Upper lobe of left lung (tissue), 6 donors: ENCODE results near the gene AFAP1L2. TPM values are rescaled to one million over a fixed set of nuclear protein-coding genes. Genes with fewer than 3 reads are reported as not detected.

ENCODE experiments used
- ATAC-seq, 2 donors: fragments of 200-7000 bp; cut with Tn5 transposase; one replicate each; pipeline ENCODE4 v1.9.1; 2022; ENCODE audit warnings: mild to moderate bottlenecking in 2 of 2, moderate library complexity in 2 of 2; ENCODE audit not compliant: low FRiP score in 2 of 2
- DNase-seq, 2 donors: peaks; one replicate each; pipeline ENCODE4 v3.0.0-alpha.2; 2019 to 2020
- H3K27ac ChIP-seq, 4 donors: fragments of 200-600 bp; sonication (generic); one replicate each; pipeline ENCODE4 v1.5.1; 2016 to 2019
- H3K27me3 ChIP-seq, 4 donors: fragments of 200-600 bp; sonication (generic); one replicate each; pipeline ENCODE4 v1.5.1; 2017 to 2019
- H3K36me3 ChIP-seq, 4 donors: fragments of 200-600 bp; sonication (generic); one replicate each; pipeline ENCODE4 v1.5.1; 2016 to 2019
- H3K4me1 ChIP-seq, 4 donors: fragments of 200-600 bp; sonication (generic); one replicate each; pipeline ENCODE4 v1.5.1; 2018 to 2019
- H3K4me3 ChIP-seq, 4 donors: fragments of 200-600 bp; sonication (generic); one replicate each; pipeline ENCODE4 v1.5.1; 2017 to 2019; ENCODE audit warnings: mild to moderate bottlenecking in 2 of 4, moderate library complexity in 1 of 4
- H3K9me3 ChIP-seq, 4 donors: fragments of 200-600 bp; sonication (generic); one replicate each; pipeline ENCODE4 v1.5.1; 2018 to 2019
- CTCF ChIP-seq, 6 experiments: fragments of 450-650 bp in 4 of 6; fragments of 200-600 bp in 2 of 6; sonication (generic) in 2 of 6; IDR thresholded peaks; one replicate each; pipeline ENCODE4 v1.5.1; 2016 to 2019; ENCODE audit warnings: antibody characterized with exemption in 6 of 6
- EP300 ChIP-seq, 4 donors: sonication (generic); formaldehyde crosslinking; IDR thresholded peaks; one replicate each; pipeline ENCODE4 v1.5.1; 2017; ENCODE audit warnings: antibody characterized with exemption in 4 of 4, control low read depth in 2 of 4
- POLR2A ChIP-seq, 4 donors: fragments of 450-650 bp; IDR thresholded peaks; one replicate each; pipeline ENCODE4 v1.5.1; 2016 to 2017; ENCODE audit warnings: antibody characterized with exemption in 4 of 4, mild to moderate bottlenecking in 2 of 4
- POLR2AphosphoS5 ChIP-seq, 2 donors: sonication (generic); formaldehyde crosslinking; IDR thresholded peaks; one replicate each; pipeline ENCODE4 v1.5.1; 2017; ENCODE audit warnings: antibody characterized with exemption in 2 of 2
- WGBS, 2 donors: methylation state at CpG; one replicate each; pipeline ENCODE4 v1.1.5; 2017 to 2018; 5-methylcytosine and 5-hydroxymethylcytosine counted together
- total RNA-seq, 6 donors: library from RNA; depleted of rRNA in 4 of 6; stranded (reverse); fragments of >200 nt in 4 of 6; gene quantifications; one replicate each; pipeline versions ENCODE4 v1.1.0 to v1.2.1, GENCODE V29; 2016 to 2021
- donor health status: DM: no; HTN: no; CAD: no; lungs with moderate emphysema.
- donor health status: DM: no; HTN: yes; CAD: no; lungs with severe emphysema.

Gene AFAP1L2
- total RNA-seq, 6 donors from 2014 or later: 2.3 to 9.6 (median 3.4) TPM

GRCh38 chr10:114332301-114333192 lies 71.8 kb downstream of the AFAP1L2 start:
- no peak for ATAC-seq
- Histone ChIP-seq H3K4me1 (peaks cover 0 to 4% (median 0%) of the 10 kb centered on the region in 4 donors), H3K27ac (peak overlapping the region in 2 of 4 donors; percentile 5 to 27)

DNA sequence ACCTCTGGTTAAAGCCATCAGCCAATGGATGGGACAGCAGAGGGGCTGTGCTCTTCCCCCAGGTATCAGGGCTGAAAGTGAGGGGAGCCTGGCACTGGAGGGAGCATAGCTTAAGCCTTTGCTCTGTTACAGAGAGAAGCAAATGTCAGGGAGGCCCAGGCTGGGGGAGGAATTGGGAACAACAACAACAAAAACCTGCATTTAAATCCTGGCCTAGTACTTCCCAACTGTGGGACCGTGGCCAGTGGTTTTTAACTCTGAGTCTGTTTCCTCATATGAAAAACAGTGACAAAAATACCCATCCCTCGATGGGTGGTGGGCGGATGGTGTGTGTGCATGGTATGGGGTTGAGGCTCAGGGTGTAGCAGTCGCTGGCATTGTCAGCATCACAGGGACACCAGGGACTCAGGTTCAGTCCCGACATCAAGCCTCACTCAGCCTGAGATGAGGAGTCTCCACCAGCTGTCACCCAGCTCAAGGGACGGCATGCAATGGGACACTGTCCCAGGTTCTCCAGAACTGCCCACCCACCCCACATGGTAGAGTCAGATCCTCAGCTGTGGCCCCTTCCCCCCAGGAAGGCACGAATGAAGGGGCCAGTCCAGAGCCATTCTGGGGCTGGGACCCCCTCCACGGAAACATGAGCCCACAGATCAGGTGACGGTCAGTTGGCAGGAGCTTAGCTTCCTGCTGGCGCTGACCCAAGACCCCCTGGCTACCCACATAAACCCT lies 74.5 kb downstream of the AFAP1L2 start:
- Histone ChIP-seq H3K36me3 (no peaks in the 10 kb centered on the region), H3K9me3 (no peaks in the 10 kb centered on the region), H3K27ac (no peak overlapping the region), H3K4me3 (no peak overlapping the region), H3K27me3 (no peaks in the 10 kb centered on the region), H3K4me1 (peaks cover 0 to 4% (median 0%) of the 10 kb centered on the region in 4 donors)
- 64 to 66% methylated on average over 7 to 8 of the region's 10 CpGs for WGBS, 2 donors
- no peak for DNase-seq
- no peak for ATAC-seq
- no peak for TF ChIP-seq POLR2A (IDR thresholded peaks at IDR 0.05)
- TF ChIP-seq EP300 (IDR thresholded peaks at IDR 0.05): no peak
- no peak for TF ChIP-seq POLR2AphosphoS5 (IDR thresholded peaks at IDR 0.05)
- no peak for TF ChIP-seq CTCF (IDR thresholded peaks at IDR 0.05)

More at GRCh38 chr10:114332301-114333192, 71.8 kb downstream of the AFAP1L2 start:
- Histone ChIP-seq H3K4me3 (no peak overlapping the region), H3K27me3 (no peaks in the 10 kb centered on the region), H3K36me3 (no peaks in the 10 kb centered on the region), H3K9me3 (no peaks in the 10 kb centered on the region)
- 34 to 60% methylated on average over 9 to 14 of the region's 14 CpGs for WGBS, 2 donors
- no peak for DNase-seq
- TF ChIP-seq EP300 (IDR thresholded peaks at IDR 0.05) (no peak), POLR2AphosphoS5 (IDR thresholded peaks at IDR 0.05) (no peak), POLR2A (IDR thresholded peaks at IDR 0.05) (no peak), CTCF (IDR thresholded peaks at IDR 0.05) (no peak)

GRCh38 chr10:114328874-114329273 lies 75.4 kb downstream of the AFAP1L2 start:
- Histone ChIP-seq H3K27me3 (no peaks in the 10 kb centered on the region), H3K27ac (no peak overlapping the region), H3K4me1 (peaks cover 0 to 4% (median 0%) of the 10 kb centered on the region in 4 donors), H3K36me3 (no peaks in the 10 kb centered on the region), H3K4me3 (no peak overlapping the region), H3K9me3 (no peaks in the 10 kb centered on the region)
- 86 to 88% methylated on average over 2 to 6 of the region's 6 CpGs for WGBS, 2 donors
- ATAC-seq (no peak), DNase-seq (no peak)
- TF ChIP-seq POLR2A (IDR thresholded peaks at IDR 0.05) (no peak), POLR2AphosphoS5 (IDR thresholded peaks at IDR 0.05) (no peak), CTCF (IDR thresholded peaks at IDR 0.05) (no peak), EP300 (IDR thresholded peaks at IDR 0.05) (no peak)

- H3K36me3 ChIP-seq: no peaks in the 10 kb centered on the region
- peak in 1 of 2 donors; percentile 33 for ATAC-seq
- no peak for DNase-seq
- no peak overlapping the region for H3K27ac ChIP-seq
- H3K4me3 ChIP-seq: no peak overlapping the region
- H3K27me3 ChIP-seq: no peaks in the 10 kb centered on the region
- TF ChIP-seq EP300 (IDR thresholded peaks at IDR 0.05) (no peak), CTCF (IDR thresholded peaks at IDR 0.05) (no peak), POLR2AphosphoS5 (IDR thresholded peaks at IDR 0.05) (no peak), POLR2A (IDR thresholded peaks at IDR 0.05) (no peak)
- WGBS, 2 donors: 92% methylated on average over 5 of the region's 6 CpGs; no CpG with 5 or more reads in 1 of the 2 donors
- peaks cover 0 to 4% (median 0%) of the 10 kb centered on the region in 4 donors for H3K4me1 ChIP-seq
- H3K9me3 ChIP-seq: no peaks in the 10 kb centered on the region
Observed at GRCh38 chr10:114328441-114328812, 75.9 kb downstream of the AFAP1L2 start.
